GM12872 (cell line): ENCODE measurements around the gene GDPD4.

Experiments used
- TF ChIP-seq, protein P1 (sequence below): IDR thresholded peaks from 3 replicates; pipeline ENCODE4 v1.5.1; 2011; ENCODE audit warnings: low read depth, mild to moderate bottlenecking, low read length, moderate library complexity; ENCODE audit not compliant: insufficient read depth

Gene GDPD4, protein sequence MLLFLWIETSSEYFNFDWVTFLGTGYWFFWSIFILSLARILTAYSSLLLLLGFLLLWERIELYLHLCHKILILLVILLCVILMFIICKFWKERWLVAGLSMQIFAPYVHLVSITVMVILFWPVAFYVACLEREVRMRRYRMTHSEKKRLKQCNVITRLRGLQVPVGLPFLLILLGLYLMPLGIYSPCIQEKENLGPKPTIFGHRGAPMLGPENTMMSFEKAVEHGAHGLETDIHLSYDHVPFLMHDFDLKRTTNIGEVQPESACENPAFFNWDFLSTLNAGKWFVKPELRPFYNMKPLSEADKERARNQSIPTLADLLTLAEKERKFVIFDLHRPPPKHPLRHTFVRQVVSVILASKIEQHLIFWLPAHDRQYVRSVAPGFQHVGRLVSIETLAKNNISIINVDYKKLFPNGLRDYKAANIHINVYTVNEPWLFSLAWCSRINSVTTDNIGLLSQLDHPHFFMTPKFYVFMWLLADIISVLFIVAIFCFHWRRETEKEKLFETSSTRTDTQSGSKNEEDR

DNA sequence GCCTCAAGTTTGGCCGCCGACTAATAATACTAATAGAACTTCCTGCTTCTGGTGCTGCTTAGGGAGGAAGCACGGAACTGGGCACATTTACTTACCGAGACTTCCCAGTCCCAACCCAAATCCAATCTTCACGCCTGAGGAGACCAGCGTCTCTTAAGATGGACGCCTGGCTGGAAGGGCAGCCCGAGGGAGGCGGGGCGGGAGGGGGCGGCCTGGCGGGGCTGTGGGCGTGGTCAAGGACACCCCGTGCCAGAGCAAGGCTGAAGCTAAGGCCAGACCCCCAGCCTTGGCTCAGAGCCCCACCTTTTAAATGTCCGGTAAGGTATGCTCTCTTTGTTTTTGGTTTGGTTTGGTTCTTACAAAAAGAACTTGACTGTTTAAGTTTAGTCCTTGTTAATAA, at the start of gene GDPD4:
Gene GDPD4, minus strand, starts transcription at position 177 of the 400 bp plus-strand sequence. CDS start 16,549 bp downstream, outside the sequence.
- TF ChIP-seq, protein P1, sequence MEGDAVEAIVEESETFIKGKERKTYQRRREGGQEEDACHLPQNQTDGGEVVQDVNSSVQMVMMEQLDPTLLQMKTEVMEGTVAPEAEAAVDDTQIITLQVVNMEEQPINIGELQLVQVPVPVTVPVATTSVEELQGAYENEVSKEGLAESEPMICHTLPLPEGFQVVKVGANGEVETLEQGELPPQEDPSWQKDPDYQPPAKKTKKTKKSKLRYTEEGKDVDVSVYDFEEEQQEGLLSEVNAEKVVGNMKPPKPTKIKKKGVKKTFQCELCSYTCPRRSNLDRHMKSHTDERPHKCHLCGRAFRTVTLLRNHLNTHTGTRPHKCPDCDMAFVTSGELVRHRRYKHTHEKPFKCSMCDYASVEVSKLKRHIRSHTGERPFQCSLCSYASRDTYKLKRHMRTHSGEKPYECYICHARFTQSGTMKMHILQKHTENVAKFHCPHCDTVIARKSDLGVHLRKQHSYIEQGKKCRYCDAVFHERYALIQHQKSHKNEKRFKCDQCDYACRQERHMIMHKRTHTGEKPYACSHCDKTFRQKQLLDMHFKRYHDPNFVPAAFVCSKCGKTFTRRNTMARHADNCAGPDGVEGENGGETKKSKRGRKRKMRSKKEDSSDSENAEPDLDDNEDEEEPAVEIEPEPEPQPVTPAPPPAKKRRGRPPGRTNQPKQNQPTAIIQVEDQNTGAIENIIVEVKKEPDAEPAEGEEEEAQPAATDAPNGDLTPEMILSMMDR = no peak

DNA sequence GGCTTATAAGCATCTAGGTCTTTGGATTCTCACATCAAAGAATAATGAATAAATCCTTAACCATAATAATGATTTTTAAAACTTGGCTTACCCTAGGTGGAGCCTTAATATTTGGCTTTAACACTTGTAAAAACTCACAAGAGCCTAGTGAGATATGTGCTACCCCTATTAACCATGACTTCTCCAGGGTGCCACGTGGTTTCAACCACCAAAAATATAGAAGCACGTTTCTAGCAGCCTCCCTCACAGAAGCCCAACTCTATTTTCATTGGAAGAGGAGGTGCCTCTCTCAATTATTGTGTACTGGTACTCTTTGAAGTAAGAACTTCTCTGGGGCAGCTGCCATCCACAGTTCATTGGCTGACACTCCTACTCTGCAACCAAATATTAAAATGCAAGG, 46.5 kb upstream of the GDPD4 start:
- TF ChIP-seq, protein P1 = no peak

DNA sequence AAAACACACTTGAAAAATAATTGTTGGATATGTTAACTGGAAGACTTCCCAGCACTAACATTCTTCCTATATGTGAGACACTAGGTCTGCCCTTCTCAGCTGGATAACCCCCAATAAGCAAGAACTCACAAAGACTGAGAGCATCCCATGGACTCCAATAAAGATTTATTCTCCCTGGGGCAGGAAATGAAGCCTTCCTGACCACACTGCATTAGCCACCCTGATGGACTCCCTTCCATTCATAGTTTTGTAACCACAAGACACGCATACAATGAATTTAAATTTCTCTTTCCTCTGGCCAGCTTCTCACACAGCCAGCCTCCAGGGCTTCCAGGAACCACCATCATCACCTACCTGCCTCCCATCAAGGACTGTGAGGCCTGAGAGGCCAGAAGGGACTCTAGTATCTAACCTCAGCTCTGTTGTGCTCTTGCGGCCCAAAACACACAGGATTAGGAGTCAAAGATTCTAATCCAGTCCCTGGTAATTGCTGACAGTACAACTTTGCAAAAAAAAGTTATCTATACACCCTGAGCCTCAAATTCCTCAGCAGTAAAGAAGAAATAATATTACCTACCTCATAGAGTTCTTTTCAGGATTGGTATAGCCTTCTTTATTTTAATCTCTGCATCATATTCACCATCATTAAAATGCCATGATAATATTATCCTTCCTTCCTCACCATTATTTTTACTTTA, 45.6 kb upstream of the GDPD4 start:
- TF ChIP-seq, protein P1 = no peak

DNA sequence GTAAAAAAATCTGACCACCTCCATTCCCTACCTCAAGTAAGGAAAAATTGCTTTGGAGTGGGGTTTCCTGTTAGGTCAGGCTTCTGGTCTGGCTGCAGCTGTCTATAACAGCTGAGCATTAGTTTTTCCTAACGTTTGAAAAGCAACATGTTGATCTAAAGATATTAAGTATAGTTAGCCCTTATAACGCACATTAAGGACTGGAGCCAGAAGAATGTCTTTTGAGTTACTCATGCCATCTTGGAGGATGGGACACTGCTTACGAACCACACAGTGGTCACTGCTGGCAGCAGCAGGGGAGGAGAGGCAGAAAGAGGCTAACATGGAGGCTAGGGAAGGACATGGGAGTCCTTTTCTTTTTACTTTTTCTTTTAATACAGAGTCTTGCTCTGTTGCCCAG, 44.1 kb upstream of the GDPD4 start:
- TF ChIP-seq, protein P1 = no peak

DNA sequence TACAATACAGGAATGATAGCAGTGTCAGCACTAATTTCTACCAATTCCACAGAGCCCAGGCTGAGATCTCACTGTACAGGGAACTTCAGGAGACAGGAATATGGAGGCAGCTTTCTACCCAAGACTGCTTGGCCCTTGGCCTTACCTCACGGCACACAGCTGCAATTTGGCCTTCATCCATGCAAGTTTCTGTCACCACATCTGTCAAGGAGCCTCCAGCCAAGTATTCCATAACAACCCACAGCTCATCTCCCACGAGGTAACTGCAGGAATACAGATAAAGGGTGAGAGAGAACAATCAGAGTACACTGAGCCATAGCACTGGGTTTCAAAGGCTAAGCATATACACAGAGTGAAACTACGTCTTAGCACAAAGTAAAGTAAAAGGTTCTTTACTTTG, 39.0 kb upstream of the GDPD4 start:
- TF ChIP-seq, protein P1 = no peak

DNA sequence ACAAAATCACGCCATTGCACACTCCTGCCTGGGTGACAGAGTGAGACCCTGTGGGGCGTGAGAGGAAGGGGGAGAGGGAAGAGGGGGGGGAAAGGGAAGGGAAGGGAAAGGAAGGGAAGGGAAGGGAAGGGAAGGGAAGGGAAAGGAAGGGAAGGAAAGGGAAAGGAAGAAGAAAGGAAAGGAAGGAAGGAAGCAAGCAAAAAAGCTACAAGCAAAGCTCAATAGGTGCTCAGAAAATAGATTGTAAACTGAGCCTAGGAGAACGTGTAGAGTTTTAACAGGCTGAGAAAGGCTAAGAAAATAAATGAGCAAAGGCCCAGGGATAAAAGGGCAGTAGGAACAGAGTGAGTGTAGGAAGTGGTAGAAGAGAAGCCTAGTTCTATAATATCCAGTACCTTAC, 30.8 kb upstream of the GDPD4 start:
- TF ChIP-seq, protein P1 = no peak

DNA sequence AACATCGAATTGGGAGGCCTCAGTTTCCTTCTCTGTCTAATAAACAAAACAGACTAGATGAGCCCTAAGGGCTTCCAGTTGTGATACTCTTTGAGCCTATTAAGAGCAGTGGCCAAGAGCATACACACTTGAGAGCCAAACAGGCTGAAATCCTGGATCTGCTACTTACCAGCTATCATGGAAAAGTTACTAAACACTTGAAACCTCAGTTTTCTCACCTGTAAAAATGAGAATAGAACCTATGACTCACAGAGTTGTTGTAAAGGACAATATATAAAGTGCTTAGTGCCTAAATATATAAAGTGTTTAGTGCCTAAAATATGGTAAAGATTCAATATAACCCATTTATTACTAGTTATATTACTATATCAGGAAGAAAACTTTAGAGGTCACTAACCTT, 23.7 kb upstream of the GDPD4 start:
- TF ChIP-seq, protein P1 = no peak
